Endometrial microvascular endothelial cells (primary cell): Measurements from ENCODE around the gene UBE2J2. TPM values are rescaled to one million over a fixed set of nuclear protein-coding genes. Genes with fewer than 3 reads are reported as not detected.
"Not testable (repeated sequence)": the region's sequence is repeated elsewhere in the genome, so short reads cannot be mapped to it uniquely, and the experiment has no call there.

Experiments used
- in situ Hi-C: cut with HindIII; loops from 2 replicates; pipeline ENCODE4 v1.10.0; 2017; ENCODE audit warnings: low sequenced_read_pairs, low pct_unique_long_range_greater_than_20kb; ENCODE audit errors: inconsistent ontology term
- total RNA-seq: library from RNA; depleted of rRNA; stranded (reverse); fragments of >200 nt; gene quantifications from one replicate; pipeline ENCODE4 v1.2.3, GENCODE V29; 2015; ENCODE audit errors: inconsistent ontology term

The UBE2J2 gene
- total RNA-seq, result 47.6 TPM

GRCh38 chr1:1273512-1274298 is at the start of gene UBE2J2:
UBE2J2 (minus strand) TSS chr1:1273854; CDS start chr1:1267992, 5,862 bp downstream.
- in situ Hi-C loops, result no loop called here

- in situ Hi-C loops, result no loop called here
These were observed 49.3 kb upstream of the UBE2J2 start for GRCh38 chr1:1322952-1323351.

- in situ Hi-C loops, result no loop called here
These were observed 48.8 kb upstream of the UBE2J2 start for GRCh38 chr1:1322418-1322817.

- in situ Hi-C loops, result no loop called here
These were observed 47.8 kb upstream of the UBE2J2 start for GRCh38 chr1:1321477-1321876.

- in situ Hi-C loops, result no loop called here
These were observed 47.2 kb upstream of the UBE2J2 start for GRCh38 chr1:1320666-1321448.

- in situ Hi-C loops, result no loop called here
These were observed 45.9 kb upstream of the UBE2J2 start for GRCh38 chr1:1319646-1319941.

GRCh38 chr1:1318777-1319645 is 45.4 kb upstream of the UBE2J2 start:
- in situ Hi-C loops, result no loop called here

- in situ Hi-C loops, result no loop called here
These were observed 44.5 kb upstream of the UBE2J2 start for GRCh38 chr1:1318131-1318652.

- in situ Hi-C loops, result no loop called here
These were observed 43.8 kb upstream of the UBE2J2 start for GRCh38 chr1:1317420-1317819.

GRCh38 chr1:1316199-1316598 is 42.5 kb upstream of the UBE2J2 start:
- in situ Hi-C loops, result not testable (repeated sequence)

- in situ Hi-C loops, result no loop called here
These were observed 41.8 kb upstream of the UBE2J2 start for GRCh38 chr1:1315435-1315954.

GRCh38 chr1:1314678-1315335 is 41.2 kb upstream of the UBE2J2 start:
- in situ Hi-C loops, result no loop called here

GRCh38 chr1:1314237-1314586 is 40.6 kb upstream of the UBE2J2 start:
- in situ Hi-C loops, result no loop called here

- in situ Hi-C loops, result no loop called here
These were observed 40.0 kb upstream of the UBE2J2 start for GRCh38 chr1:1313500-1314236.

- in situ Hi-C loops, result no loop called here
These were observed 39.0 kb upstream of the UBE2J2 start for GRCh38 chr1:1312450-1313314.

- in situ Hi-C loops, result no loop called here
These were observed 37.8 kb upstream of the UBE2J2 start for GRCh38 chr1:1311107-1312104.
